ENCODE results near the gene AMDHD2. TPM values are rescaled to one million over a fixed set of nuclear protein-coding genes. Genes with fewer than 3 reads are reported as not detected.
"Not testable (repeated sequence)": the region's sequence is repeated elsewhere in the genome, so short reads cannot be mapped to it uniquely, and the experiment has no call there.

Gene AMDHD2
- total RNA-seq, 1 donor from 2014 or later, result 24.4 TPM

DNA sequence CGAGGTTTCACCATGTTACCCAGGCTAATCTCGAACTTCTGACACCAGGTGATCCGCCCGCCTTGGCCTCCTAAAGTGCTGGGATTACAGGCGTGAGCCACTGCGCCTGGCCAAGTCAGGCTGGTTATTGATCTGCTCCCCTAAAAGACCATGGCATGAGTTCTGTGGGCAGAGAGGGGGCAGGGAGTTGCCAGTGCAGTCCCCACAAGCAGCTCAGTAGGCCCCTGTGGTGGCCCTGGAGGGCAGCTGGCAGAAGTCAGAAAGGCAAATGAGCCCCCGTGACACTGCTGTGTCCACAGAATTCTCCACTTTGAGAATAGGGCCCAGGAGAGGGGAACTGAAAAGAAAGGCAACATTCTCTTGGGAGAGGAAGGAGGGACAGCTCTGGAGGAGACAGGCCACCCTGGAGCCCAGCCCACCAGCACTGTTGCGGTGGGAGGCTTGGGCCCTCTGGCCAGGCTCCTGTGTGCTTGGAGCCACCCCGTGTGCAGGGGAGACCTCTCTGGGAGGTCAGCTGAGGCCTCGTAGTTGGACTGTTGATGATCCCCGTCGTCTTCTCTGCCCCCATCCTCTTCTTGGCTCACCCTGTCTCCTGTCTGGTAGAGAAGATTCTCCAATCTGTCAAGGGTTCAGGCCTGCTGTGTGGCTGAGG, 2.1 kb upstream of the AMDHD2 start:
- DNase-seq (ENCODE audit: low read depth), result no peak

DNA sequence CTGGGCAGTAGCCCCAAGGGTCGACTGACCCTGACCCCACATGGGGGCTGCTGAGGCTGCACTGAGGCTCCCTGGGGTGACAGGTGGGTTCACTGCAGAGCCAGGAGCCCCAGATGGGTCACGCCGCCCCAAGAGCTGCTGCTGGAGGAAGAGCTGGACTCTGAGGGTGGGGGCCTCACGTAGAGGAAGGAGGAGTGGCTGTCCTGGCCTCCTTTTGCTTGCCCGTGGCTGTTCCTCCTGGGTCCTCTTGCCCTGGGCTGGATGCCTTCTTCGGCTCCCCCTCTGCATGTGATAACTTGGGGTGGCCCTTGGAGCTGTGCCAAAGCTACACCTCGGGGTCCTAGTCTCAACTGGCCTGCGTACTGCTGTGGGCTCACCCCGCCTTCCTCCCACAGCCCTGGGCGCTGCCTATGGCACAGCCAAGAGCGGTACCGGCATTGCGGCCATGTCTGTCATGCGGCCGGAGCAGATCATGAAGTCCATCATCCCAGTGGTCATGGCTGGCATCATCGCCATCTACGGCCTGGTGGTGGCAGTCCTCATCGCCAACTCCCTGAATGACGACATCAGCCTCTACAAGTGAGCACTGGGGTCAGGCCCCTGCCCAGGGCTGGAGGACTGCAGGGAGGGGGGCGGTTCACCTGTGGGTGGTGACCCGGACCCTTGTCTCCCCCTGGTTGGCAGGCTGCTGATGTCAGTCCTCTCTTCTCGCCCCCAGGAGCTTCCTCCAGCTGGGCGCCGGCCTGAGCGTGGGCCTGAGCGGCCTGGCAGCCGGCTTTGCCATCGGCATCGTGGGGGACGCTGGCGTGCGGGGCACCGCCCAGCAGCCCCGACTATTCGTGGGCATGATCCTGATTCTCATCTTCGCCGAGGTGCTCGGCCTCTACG, 1.1 kb upstream of the AMDHD2 start:
- DNase-seq (ENCODE audit: low read depth), result no peak

DNA sequence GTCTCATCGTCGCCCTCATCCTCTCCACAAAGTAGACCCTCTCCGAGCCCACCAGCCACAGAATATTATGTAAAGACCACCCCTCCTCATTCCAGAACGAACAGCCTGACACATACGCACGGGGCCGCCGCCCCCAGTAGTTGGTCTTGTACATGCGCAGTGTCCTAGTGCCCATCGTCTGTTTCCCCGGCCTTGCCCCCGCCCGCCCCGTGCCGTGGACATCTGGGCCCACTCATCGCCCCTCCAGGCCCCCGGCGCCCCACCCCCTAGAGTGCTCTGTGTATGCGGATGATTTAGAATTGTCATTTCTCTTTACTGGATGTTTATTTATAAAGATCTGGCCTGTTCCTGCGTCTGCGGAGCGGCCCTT, 475 bp upstream of the AMDHD2 start:
- DNase-seq (ENCODE audit: low read depth), result no peak

DNA sequence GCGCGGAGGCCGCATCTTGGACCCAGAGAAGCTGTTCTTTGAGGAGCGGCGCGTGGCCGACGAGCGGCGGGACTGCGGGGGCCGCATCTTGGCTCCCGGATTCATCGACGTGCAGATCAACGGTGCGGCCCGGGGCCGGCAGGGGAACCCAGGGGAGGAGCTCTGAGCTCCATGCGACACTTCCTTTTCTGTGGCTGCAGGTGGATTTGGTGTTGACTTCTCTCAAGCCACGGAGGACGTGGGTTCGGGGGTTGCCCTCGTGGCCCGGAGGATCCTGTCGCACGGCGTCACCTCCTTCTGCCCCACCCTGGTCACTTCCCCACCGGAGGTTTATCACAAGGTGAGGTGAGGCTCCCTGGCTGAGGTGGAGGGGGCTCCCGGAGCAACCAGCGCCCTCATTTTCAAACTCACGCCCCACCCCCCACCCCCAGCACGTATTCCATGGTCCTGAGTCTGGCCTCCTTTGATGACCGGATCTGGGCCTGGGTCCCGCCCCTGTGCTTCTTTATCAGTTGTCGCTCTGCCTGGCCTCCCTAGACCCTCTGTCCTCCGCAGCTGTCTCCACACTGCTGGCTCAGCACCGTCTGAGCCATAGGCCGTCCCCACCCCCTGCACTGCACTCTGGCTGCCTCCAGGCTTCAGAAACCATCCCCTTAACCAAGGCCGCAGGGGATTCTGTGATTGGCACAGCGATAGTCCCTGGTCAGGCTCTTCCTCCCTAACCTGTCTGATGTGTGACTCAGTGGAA, 787 bp downstream of the AMDHD2 start:
- DNase-seq (ENCODE audit: low read depth), result peak; percentile 40

GRCh38 chr16:2523801-2524231, 3.6 kb downstream of the AMDHD2 start:
- DNase-seq (ENCODE audit: low read depth), result no peak

- no peak for DNase-seq (ENCODE audit: low read depth)
Measured at GRCh38 chr16:2524339-2524938, 4.3 kb downstream of the AMDHD2 start.

- no peak for DNase-seq (ENCODE audit: low read depth)
Measured at GRCh38 chr16:2526135-2526534, 6.0 kb downstream of the AMDHD2 start.

- DNase-seq (ENCODE audit: low read depth), result no peak
Measured at GRCh38 chr16:2527071-2527783, 7.1 kb downstream of the AMDHD2 start.

DNA sequence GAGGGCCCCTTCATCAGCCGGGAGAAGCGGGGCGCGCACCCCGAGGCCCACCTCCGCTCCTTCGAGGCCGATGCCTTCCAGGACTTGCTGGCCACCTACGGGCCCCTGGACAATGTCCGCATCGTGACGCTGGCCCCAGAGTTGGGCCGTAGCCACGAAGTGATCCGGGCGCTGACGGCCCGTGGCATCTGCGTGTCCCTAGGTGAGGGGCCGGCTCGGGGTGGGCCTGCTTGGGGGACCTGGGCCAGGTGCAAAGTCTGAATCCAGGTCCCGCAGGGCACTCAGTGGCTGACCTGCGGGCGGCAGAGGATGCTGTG, 7.6 kb downstream of the AMDHD2 start:
- DNase-seq (ENCODE audit: low read depth), result no peak

DNA sequence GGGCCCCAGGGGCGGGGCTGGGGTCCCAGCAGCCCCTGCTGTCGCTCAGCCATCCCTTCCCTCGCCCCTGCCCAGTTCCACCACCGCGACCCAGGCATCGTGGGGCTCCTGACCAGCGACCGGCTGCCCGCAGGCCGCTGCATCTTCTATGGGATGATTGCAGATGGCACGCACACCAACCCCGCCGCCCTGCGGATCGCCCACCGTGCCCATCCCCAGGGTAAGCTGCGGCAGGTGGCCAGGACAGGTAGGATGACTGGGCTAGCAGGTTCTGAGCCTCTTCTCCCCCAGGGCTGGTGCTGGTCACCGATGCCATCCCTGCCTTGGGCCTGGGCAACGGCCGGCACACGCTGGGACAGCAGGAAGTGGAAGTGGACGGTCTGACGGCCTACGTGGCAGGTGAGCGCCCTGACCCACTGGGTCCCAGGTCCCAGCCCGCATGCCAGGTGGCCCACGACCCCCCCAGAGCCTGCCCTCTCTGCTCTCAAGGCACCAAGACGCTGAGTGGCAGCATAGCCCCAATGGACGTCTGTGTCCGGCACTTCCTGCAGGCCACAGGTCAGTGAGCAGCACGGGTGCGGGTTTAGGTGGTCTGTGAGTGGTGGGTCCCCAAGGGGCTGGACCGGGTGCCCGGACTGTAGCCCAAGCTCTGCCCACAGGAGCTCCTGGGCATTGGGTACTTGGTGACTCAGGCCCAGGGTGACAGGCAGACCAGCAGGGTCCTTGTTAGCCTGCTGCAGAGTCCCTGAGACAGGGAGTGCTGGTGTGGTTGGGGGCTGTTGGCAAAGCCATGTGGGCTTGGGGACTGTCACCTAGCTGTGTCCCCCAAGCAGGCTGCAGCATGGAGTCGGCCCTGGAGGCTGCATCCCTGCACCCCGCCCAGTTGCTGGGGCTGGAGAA, 8.2 kb downstream of the AMDHD2 start:
- DNase-seq (ENCODE audit: low read depth), result no peak

- DNase-seq (ENCODE audit: low read depth), result no peak
Measured at GRCh38 chr16:2529061-2529931, 9.1 kb downstream of the AMDHD2 start.

DNA sequence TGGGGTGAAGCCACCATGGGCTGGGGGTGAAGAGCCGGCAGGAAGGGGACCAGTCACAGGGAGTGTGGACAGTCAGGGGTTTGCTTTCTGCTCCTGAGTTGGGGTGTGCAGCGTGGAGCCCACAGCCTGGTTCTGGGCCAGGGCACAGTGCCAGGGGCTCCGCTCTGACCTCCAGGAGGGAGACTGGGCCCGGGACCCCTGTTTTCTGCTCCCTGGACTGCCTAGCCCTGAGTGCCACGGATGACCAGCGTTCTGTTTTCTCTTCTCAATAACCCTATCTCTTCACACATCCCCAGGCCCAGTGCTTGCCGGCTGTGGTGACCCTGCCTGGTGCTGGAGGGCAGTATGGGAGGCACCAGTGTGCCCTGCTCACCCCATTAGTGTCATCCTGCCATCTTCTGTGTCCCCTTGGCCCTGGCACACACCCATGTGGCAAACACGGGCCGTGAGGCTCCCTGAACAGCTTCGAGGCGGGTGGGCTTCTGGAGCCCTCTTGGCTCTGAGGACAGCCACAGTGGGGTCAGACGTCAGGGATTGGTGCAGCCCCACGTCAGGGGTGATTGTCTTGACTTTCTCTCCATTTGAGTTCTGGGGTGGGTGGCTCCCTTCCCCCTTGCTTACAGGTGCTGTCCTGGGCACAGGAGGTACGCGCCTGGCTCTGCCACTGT, 9.9 kb downstream of the AMDHD2 start:
- no peak for DNase-seq (ENCODE audit: low read depth)

DNA sequence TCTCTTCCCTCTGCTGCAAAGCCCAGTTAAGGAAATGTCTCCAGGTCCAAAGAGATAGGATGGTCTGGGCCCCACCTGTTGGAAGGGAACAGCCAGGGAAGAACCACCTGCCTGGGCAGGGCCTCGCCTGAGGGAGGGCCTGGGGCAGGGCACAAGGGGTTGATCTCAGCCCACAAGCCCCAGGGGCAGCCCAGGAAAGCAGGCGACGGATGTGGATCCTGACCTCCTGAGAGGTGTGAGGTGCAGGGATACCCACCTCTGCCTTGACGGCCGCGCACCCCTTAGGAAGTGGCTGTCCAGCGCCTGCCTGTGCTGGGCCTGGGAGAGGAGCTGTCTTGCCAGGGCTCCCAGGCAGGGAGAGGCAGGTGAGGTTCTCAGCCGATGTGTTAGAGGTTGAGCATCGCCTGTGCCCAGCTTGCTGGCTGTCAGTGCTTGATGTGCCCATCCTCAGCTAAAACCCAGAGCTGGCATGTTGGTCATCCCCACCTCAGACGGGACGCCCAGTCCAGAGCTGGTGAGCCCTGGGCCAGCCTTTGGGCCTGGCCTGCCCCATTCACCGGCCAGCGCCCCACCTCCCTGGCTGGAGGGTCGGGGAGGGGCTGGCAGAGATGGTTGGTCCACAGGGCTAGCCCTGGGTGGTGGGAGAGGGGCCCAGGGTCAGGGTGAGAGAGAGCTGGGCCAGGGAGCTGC, 10.6 kb downstream of the AMDHD2 start:
- DNase-seq (ENCODE audit: low read depth), result no peak

DNA sequence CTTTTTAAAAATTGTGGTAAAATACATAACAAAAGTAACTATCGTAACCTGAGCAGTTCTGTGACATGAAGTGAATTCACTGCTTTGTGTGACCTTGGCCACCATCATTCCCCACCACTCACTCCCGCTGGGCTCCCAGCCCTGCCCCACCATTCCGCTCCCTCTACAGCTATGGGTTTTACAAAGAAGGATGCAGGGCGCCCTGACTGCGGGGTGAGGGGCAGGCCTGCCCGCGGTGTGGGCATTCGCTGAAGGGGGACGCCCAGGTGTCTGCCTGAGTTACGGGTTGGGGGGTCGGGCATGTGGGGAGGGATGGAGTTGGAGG, 11.2 kb downstream of the AMDHD2 start, which contains the start of gene CEMP1:
Gene CEMP1 (minus strand): TSS at position 38 of the 325 bp plus-strand sequence. CDS start 335 bp downstream, outside the sequence.
- DNase-seq (ENCODE audit: low read depth), result no peak

- DNase-seq (ENCODE audit: low read depth), result peak; percentile 85
Measured at GRCh38 chr16:2531696-2532493, 11.7 kb downstream of the AMDHD2 start.

DNA sequence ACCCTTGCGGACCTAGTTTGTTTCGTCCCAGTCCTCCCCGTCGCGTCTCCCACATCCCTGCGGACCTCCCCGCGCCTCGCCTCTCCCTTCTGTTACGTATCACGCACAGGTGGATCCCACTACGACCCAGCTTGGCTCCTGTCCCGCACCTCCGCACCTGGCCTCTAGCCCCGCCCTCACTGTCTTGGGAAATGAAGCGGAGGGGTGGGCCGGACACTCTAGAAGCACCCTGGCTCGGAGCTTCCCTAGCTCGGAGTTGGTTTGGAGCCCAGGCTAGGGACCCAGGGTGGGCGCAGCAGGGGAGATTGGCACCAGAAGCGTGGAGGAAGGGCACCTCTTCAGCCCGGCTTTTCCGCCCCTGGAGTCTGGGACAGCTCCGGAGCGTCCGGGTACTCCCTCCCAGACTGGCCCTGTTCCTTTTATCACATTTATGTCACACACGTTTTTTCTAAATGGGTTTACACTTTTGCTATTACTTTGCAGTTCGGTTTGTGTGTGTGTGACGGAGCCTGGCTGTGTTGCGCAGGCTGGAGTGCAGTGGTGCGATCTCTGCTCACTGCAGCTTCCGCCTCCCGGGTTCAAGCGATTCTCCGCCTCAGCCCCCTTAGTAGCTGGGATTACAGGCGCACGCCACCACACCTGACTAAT, 12.4 kb downstream of the AMDHD2 start:
- DNase-seq (ENCODE audit: low read depth), result peak; percentile 46

- not testable (repeated sequence) for DNase-seq (ENCODE audit: low read depth)
Measured at GRCh38 chr16:2533142-2533755, 13.1 kb downstream of the AMDHD2 start.
